H1 (cell line): ENCODE measurements around the gene COPZ1. TPM values are rescaled to one million over a fixed set of nuclear protein-coding genes. Genes with fewer than 3 reads are reported as not detected.

Experiments
- CTCF ChIA-PET: fragments of 300-600 bp; sonication (Branson Sonifier 250); formaldehyde crosslinking; loops from one replicate; lab custom pipeline; 2021; ENCODE audit not compliant: partially characterized antibody; lab: Charles Lee
- POLR2A ChIA-PET: fragments of 300-600 bp; sonication (Branson Sonifier 250); formaldehyde crosslinking; loops from one replicate; lab custom pipeline; 2021; ENCODE audit warnings: inconsistent platforms; ENCODE audit not compliant: partially characterized antibody; lab: Charles Lee
- DNase-seq, 2 experiments: peaks; one replicate each; pipeline versions ENCODE4 v3.0.0 to v3.0.0-alpha.2; 2010 to 2022; ENCODE audit warnings: low spot score in 2 of 2, low read depth in 1 of 2, mixed read lengths in 1 of 2
- FAIRE-seq: peaks from 2 replicates; lab custom pipeline; 2011; peaks lifted over from hg19 to GRCh38; lab: Jason Lieb, UNC
- H2AFZ ChIP-seq: 2 replicates; pipeline ENCODE4 v1.8.1; 2012; ENCODE audit warnings: low read length, inconsistent platforms
- H2AK5ac ChIP-seq: 2 replicates; pipeline ENCODE4 v1.6.1; 2013; ENCODE audit warnings: low read depth, low read length
- H2BK120ac ChIP-seq: replicated peaks from 2 replicates; pipeline ENCODE3; 2013; ENCODE audit warnings: low read depth, low read length, inconsistent platforms
- H2BK12ac ChIP-seq: 2 replicates; pipeline ENCODE4 v1.6.1; 2013; ENCODE audit warnings: low read depth, low read length
- H2BK15ac ChIP-seq: 2 replicates; pipeline ENCODE4 v1.6.1; 2013; ENCODE audit warnings: low read length
- H2BK20ac ChIP-seq: 2 replicates; pipeline ENCODE4 v1.6.1; 2013; ENCODE audit warnings: low read length
- H2BK5ac ChIP-seq: 2 replicates; pipeline ENCODE4 v1.6.1; 2013; ENCODE audit warnings: low read depth, low read length
- H3K14ac ChIP-seq: 2 replicates; pipeline ENCODE4 v1.6.1; 2013; ENCODE audit warnings: inconsistent platforms; ENCODE audit not compliant: insufficient read length
- H3K18ac ChIP-seq: 2 replicates; pipeline ENCODE4 v1.6.1; 2013; ENCODE audit warnings: low read length; ENCODE audit errors: extremely low read depth
- H3K23ac ChIP-seq: 2 replicates; pipeline ENCODE4 v1.6.1; 2013; ENCODE audit warnings: inconsistent platforms; ENCODE audit not compliant: insufficient read length
- H3K23me2 ChIP-seq: 2 replicates; pipeline ENCODE4 v1.6.1; 2013; ENCODE audit warnings: low read depth, low read length
- H3K27ac ChIP-seq: 2 replicates; pipeline ENCODE4 v1.6.1; 2011; ENCODE audit warnings: low read depth, low read length, inconsistent platforms
- H3K27me3 ChIP-seq, 4 experiments: replicated peaks in 1 of 4; 1 replicate in 1 of 4; 2 replicates in 3 of 4; pipeline versions ENCODE4 v1.6.1 to v1.8.1; 2011 to 2013; ENCODE audit warnings: low read length in 3 of 4, mild to moderate bottlenecking in 3 of 4, inconsistent platforms in 2 of 4, mixed read lengths in 2 of 4, moderate library complexity in 1 of 4; ENCODE audit not compliant: control insufficient read depth in 3 of 4, insufficient read depth in 3 of 4; ENCODE audit errors: extremely low read depth in 1 of 4
- H3K36me3 ChIP-seq, 4 experiments: 2 replicates each; pipeline versions ENCODE4 v1.6.1 to v1.8.1; 2011 to 2013; ENCODE audit warnings: mild to moderate bottlenecking in 4 of 4, low read length in 3 of 4, moderate library complexity in 2 of 4, control low read depth in 1 of 4, inconsistent platforms in 1 of 4; ENCODE audit not compliant: insufficient read depth in 4 of 4, control insufficient read depth in 2 of 4
- H3K4ac ChIP-seq: replicated peaks from 2 replicates; pipeline ENCODE3; 2013; ENCODE audit warnings: low read length, low read depth, mixed read lengths, inconsistent platforms; ENCODE audit not compliant: insufficient read length
- H3K4me1 ChIP-seq, 4 experiments: replicated peaks in 1 of 4; 1 replicate in 1 of 4; 2 replicates in 3 of 4; pipeline versions ENCODE4 v1.6.1 to v1.8.1; 2011 to 2013; ENCODE audit warnings: low read length in 3 of 4, inconsistent platforms in 2 of 4, mixed read lengths in 1 of 4; ENCODE audit not compliant: insufficient read depth in 4 of 4, control insufficient read depth in 3 of 4
- H3K4me2 ChIP-seq, 2 experiments: 2 replicates each; pipeline versions ENCODE4 v1.6.1 to v1.8.1; 2011 to 2013; ENCODE audit warnings: low read depth in 2 of 2, low read length in 2 of 2, control low read depth in 1 of 2, inconsistent platforms in 1 of 2, mild to moderate bottlenecking in 1 of 2; ENCODE audit not compliant: insufficient read depth in 1 of 2
- H3K4me3 ChIP-seq, 4 experiments: fragments of 200-600, 300-600 bp in 1 of 4; sonication (generic), shearing (Covaris generic), sonication (Bioruptor Twin) in 1 of 4; 2 replicates each; pipeline versions ENCODE4 v1.5.1 to v1.8.1; 2011 to 2016; ENCODE audit warnings: low read length in 4 of 4, low read depth in 3 of 4, control low read depth in 2 of 4, inconsistent platforms in 2 of 4, mild to moderate bottlenecking in 2 of 4, mixed read lengths in 1 of 4, moderate library complexity in 1 of 4; ENCODE audit not compliant: insufficient read depth in 2 of 4; ENCODE audit errors: extremely low read depth in 1 of 4
- H3K56ac ChIP-seq: replicated peaks from 2 replicates; pipeline ENCODE3; 2013; ENCODE audit warnings: low read depth, mild to moderate bottlenecking, mixed read lengths, low read length, inconsistent platforms; ENCODE audit not compliant: insufficient read length
- H3K79me1 ChIP-seq: 2 replicates; pipeline ENCODE4 v1.6.1; 2013; ENCODE audit warnings: low read depth, low read length, control low read depth
- H3K79me2 ChIP-seq, 2 experiments: 2 replicates each; pipeline versions ENCODE4 v1.6.1 to v1.8.1; 2012 to 2013; ENCODE audit warnings: low read length in 2 of 2, mild to moderate bottlenecking in 2 of 2, inconsistent platforms in 1 of 2; ENCODE audit not compliant: insufficient read depth in 2 of 2, control insufficient read depth in 1 of 2
- H3K9ac ChIP-seq, 4 experiments: replicated peaks in 1 of 4; 1 replicate in 1 of 4; 2 replicates in 3 of 4; pipeline versions ENCODE4 v1.6.1 to v1.8.1; 2011 to 2013; ENCODE audit warnings: low read depth in 3 of 4, low read length in 3 of 4, control low read depth in 2 of 4, mild to moderate bottlenecking in 2 of 4, moderate library complexity in 2 of 4, inconsistent platforms in 1 of 4; ENCODE audit errors: extremely low read depth in 1 of 4
- H3K9me3 ChIP-seq, 2 experiments: 2 replicates each; pipeline versions ENCODE4 v1.6.1 to v1.8.1; 2012 to 2013; ENCODE audit warnings: mild to moderate bottlenecking in 2 of 2, moderate library complexity in 2 of 2, control low read depth in 1 of 2, inconsistent platforms in 1 of 2, low read depth in 1 of 2, low read length in 1 of 2, mixed read lengths in 1 of 2; ENCODE audit not compliant: insufficient read depth in 2 of 2
- H4K20me1 ChIP-seq, 2 experiments: replicated peaks in 1 of 2; 2 replicates each; pipeline versions ENCODE3 to v1.8.1; 2011 to 2013; ENCODE audit warnings: inconsistent platforms in 2 of 2, low read length in 2 of 2, mild to moderate bottlenecking in 1 of 2; ENCODE audit not compliant: insufficient read depth in 2 of 2, control insufficient read depth in 1 of 2
- H4K5ac ChIP-seq: 2 replicates; pipeline ENCODE4 v1.6.1; 2013; ENCODE audit warnings: low read length, low read depth, mixed read lengths, inconsistent platforms; ENCODE audit not compliant: insufficient read length
- H4K8ac ChIP-seq: 2 replicates; pipeline ENCODE4 v1.8.0; 2013; ENCODE audit warnings: mild to moderate bottlenecking, moderate library complexity, low read length, inconsistent platforms; ENCODE audit not compliant: insufficient read depth; ENCODE audit errors: extremely low read depth
- H4K91ac ChIP-seq: replicated peaks from 2 replicates; pipeline ENCODE3; 2013; ENCODE audit warnings: low read length, mixed read lengths, inconsistent platforms; ENCODE audit not compliant: insufficient read length
- POLR2A ChIP-seq, 2 experiments: IDR thresholded peaks; 1 replicate in 1 of 2; 2 replicates in 1 of 2; pipeline ENCODE4 v1.6.1; 2011; ENCODE audit warnings: low read depth in 2 of 2, low read length in 2 of 2, mild to moderate bottlenecking in 2 of 2; ENCODE audit errors: control extremely low read depth in 1 of 2
- SUZ12 ChIP-seq: fragments of 200-600 bp; sonication (generic); IDR thresholded peaks from 2 replicates; pipeline ENCODE4 v1.6.1; 2012; ENCODE audit warnings: mild to moderate bottlenecking, inconsistent platforms, low read length, moderate library complexity, mixed read lengths
- WGBS, 2 experiments: shearing (Covaris generic) in 1 of 2; methylation state at CpG; one replicate each; pipeline versions ENCODE4 v1.1.6 to v1.1.7; 2013 to 2015; ENCODE audit warnings: low lambda C conversion rate in 2 of 2, mixed read lengths in 2 of 2, inconsistent platforms in 1 of 2, low coverage in 1 of 2, missing lambda C conversion rate in 1 of 2; ENCODE audit not compliant: insufficient replicate concordance in 2 of 2, insufficient coverage in 1 of 2, insufficient read length in 1 of 2; ENCODE audit errors: extremely low coverage in 1 of 2, missing lambda C conversion rate in 1 of 2; 5-methylcytosine and 5-hydroxymethylcytosine counted together
- polyA plus RNA-seq, 7 experiments: library from polyadenylated mRNA; depleted of rRNA in 3 of 7; stranded (reverse) in 5 of 7; unstranded in 2 of 7; fragments of >200 nt in 5 of 7; fragments of 200-250 nt in 2 of 7; gene quantifications; 1 replicate in 5 of 7; 2 replicates in 1 of 7; 4 replicates in 1 of 7; pipeline versions ENCODE4 v1.2.1 to v1.2.3, GENCODE V29; 2011 to 2013; ENCODE audit warnings: missing spikeins in 2 of 7, mixed read lengths in 2 of 7
- total RNA-seq: library from RNA; stranded (reverse); fragmentation: NEBNext Ultra II Directional; extraction: Animal tissue kit (Norgen Biotek cat#: 25700); gene quantifications from 2 replicates; pipeline ENCODE4 v1.2.1, GENCODE V29; 2021

Gene COPZ1
- total and polyA plus RNA-seq, 2 of the 8 experiments (the other 6 are each of a cell fraction or from before 2014, with no cell fraction given) = 103 to 133 TPM

- CTCF ChIA-PET = interaction anchor here (0.7 to 14.9 kb wide), 14 partner anchors 8 to 107 kb away, joined by 3 to 618 read pairs (median 6); partner anchors contain the start of gene COPZ1
- FAIRE-seq (no peak), DNase-seq (no peak)
- no peak overlapping the region for H2AK5ac ChIP-seq
- H3K79me2 ChIP-seq = no peaks in the 10 kb centered on the region
- no peaks in the 10 kb centered on the region for H3K79me1 ChIP-seq
- H3K4me3 ChIP-seq = no peak overlapping the region
- H3K9ac ChIP-seq = no peak overlapping the region
- H4K5ac ChIP-seq = no peak overlapping the region
- no peak overlapping the region for H2BK12ac ChIP-seq
- H3K9me3 ChIP-seq = no peaks in the 10 kb centered on the region
- no peak overlapping the region for H3K23ac ChIP-seq
- H2BK120ac ChIP-seq = no peak overlapping the region
- H3K56ac ChIP-seq = no peak overlapping the region
- 96% methylated on average over 5 of the region's 5 CpGs; no CpG with 5 or more reads in 1 of the 2 experiments for WGBS, 2 experiments
- H2BK5ac ChIP-seq = no peak overlapping the region
- H4K20me1 ChIP-seq = peaks cover 0 to 2% of the 10 kb centered on the region in 2 experiments
- H3K27ac ChIP-seq = no peak overlapping the region
- H3K14ac ChIP-seq = no peak overlapping the region
- no peak overlapping the region for H3K18ac ChIP-seq
- peaks cover 0 to 6% (median 0%) of the 10 kb centered on the region in 4 experiments; a peak in 2 of 8 replicates for H3K36me3 ChIP-seq
- H3K4me1 ChIP-seq = peaks cover 0 to 15% (median 11%) of the 10 kb centered on the region in 4 experiments; a peak in 5 of 7 replicates
- TF ChIP-seq POLR2A (IDR thresholded peaks at IDR 0.05; ENCODE audit: control extremely low read depth in 1 of 2, low read depth in 2 of 2, low read length in 2 of 2) (no peak), SUZ12 (no peak)
- TF ChIP-seq, all 59 proteins: peak for 0
- Histone ChIP-seq H3K4me2 (no peak overlapping the region), H2AFZ (no peak overlapping the region), H3K4ac (no peak overlapping the region), H3K27me3 (peaks cover 0 to 7% (median 0%) of the 10 kb centered on the region in 4 experiments; a peak in 1 of 7 replicates), H2BK15ac (no peak overlapping the region), H4K91ac (no peak overlapping the region), H2BK20ac (no peak overlapping the region), H3K23me2 (peaks cover 6% of the 10 kb centered on the region; the same call in 1 of the 2 replicates), H4K8ac (no peak overlapping the region)
- POLR2A ChIA-PET = interaction anchor here (0.9 to 15.0 kb wide), 5 partner anchors 12 to 60 kb away, joined by 3 to 1006 read pairs (median 4); partner anchors contain the start of genes CBX5 and HNRNPA1
These were observed 28.4 kb upstream of the COPZ1 start for GRCh38 chr12:54296393-54297099.
